ENCODE measurements around the gene COQ8A. TPM values are rescaled to one million over a fixed set of nuclear protein-coding genes. Genes with fewer than 3 reads are reported as not detected.
"Not testable (repeated sequence)": the region's sequence is repeated elsewhere in the genome, so short reads cannot be mapped to it uniquely, and the experiment has no call there.

The COQ8A gene
- total RNA-seq, 1 experiment from 2014 or later: 8.9 TPM

- no peak for DNase-seq (ENCODE audit: low read depth)
Observed at GRCh38 chr1:226951286-226952117, 11.4 kb downstream of the COQ8A start.

- no peak for DNase-seq (ENCODE audit: low read depth)
Observed at GRCh38 chr1:226952118-226952441, 12.0 kb downstream of the COQ8A start.

DNA sequence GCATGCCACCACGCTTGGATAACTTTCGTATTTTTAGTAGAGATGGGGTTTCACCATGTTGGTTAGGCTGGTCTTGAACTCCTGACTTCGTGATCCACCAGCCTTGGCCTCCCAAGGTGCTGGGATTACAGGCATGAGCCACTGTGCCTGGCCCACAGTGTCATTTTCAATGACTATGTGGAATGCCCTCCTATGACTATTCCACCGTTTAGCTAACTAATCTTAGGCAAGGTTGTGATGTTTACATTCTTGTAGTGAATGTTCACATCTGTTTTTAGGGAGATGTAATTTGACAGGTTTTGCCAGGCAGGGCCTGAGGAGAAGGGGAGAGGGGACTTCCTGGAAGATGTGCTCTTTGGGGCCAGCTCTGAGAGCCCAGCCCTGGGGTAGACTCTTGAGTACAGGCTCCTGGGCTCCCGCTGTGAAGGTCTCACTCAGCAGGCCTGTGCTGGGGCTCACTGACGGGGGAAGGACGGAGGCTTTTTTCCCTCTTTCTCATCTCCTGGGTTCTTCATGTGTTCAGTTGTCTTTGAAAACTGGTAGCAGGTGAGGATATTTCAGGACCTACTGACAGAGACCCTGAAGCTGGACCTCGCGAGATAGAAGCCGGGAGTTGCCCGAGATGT is 13.2 kb downstream of the COQ8A start:
- no peak for DNase-seq (ENCODE audit: low read depth)

DNA sequence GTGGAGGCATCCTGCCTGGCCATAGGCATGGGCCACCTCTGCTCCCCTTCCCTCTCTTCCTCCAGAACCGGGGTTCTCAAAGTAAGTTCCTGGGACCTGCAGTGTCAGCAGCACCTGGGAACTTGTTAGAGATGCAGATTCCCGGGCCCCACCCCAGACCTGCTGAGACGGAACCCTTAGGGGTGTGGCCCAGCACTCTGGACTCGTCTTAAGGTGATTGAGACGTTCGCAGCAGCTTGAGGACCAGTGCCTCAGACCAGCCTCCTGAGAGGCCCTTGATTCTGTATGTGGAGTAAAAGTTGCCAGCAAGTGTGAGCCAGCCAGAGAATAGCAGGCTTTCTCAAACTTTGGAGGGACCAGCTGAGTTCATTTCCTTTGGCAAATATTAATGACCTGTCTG is 14.2 kb downstream of the COQ8A start:
- no peak for DNase-seq (ENCODE audit: low read depth)

DNA sequence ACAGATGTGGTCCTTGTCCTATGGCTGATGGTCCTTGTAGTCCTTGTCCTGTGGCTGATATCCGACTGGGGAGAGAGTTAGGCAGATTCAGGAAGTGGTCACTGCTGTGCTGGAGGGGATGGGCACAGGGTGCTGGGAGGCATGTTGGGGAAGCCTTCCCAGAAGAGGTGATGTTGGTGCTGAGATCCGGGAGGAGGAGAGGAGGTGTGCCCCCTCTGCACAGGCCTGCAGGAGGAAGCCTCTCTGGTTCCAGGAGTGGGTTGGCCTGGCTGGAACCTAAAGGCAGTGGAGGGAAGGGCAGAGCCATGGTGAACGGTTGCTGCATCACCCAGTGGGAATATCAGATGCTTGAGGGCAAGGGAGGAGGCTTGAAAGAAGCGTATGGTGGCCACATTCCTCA is 14.7 kb downstream of the COQ8A start:
- DNase-seq (ENCODE audit: low read depth): no peak

- not testable (repeated sequence) for DNase-seq (ENCODE audit: low read depth)
Observed at GRCh38 chr1:226955857-226956256, 15.8 kb downstream of the COQ8A start.

DNA sequence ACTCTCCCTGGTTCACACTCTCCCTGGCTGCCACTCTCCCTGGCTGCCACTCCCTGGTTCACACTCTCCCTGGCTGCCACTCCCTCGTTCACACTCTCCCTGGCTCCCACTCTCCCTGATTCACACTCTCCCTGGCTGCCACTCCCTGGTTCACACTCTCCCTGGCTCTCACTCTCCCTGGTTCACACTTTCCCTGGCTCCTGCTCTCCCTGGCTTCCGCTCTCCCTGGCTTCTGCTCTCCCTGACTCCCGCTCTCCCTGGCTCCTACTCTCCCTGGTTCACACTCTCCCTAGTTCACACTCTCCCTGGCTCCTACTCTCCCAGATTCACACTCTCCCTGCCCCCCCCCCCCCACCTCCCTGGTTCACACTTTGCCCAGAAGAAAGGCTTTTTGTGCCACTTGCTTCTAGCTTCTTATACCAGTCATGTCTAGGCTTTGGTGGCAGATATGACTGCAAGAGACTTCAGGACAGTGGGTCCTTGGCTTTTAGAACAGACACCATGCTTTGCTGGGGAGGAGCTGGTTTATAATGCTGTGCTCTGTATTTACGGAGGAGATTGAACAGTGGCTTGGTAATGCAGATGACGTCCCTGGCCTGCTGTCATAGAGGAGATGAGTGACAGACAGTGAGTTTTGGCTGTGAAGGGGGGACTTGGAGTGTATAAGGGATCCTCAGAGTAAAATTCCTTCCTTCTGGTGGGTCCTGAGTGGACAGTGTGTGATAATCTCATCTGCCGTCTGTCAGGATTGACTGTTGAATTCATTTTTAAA is 17.0 kb downstream of the COQ8A start:
- DNase-seq (ENCODE audit: low read depth): no peak

GRCh38 chr1:226957714-226958113 is 17.6 kb downstream of the COQ8A start:
- DNase-seq (ENCODE audit: low read depth): no peak

- no peak for DNase-seq (ENCODE audit: low read depth)
Observed at GRCh38 chr1:226958300-226958699, 18.2 kb downstream of the COQ8A start.

GRCh38 chr1:226960256-226960655 is 20.2 kb downstream of the COQ8A start:
- no peak for DNase-seq (ENCODE audit: low read depth)

GRCh38 chr1:226960944-226961765 is 21.1 kb downstream of the COQ8A start:
- no peak for DNase-seq (ENCODE audit: low read depth)

- DNase-seq (ENCODE audit: low read depth): no peak
Observed at GRCh38 chr1:226962421-226963391, 22.6 kb downstream of the COQ8A start.

DNA sequence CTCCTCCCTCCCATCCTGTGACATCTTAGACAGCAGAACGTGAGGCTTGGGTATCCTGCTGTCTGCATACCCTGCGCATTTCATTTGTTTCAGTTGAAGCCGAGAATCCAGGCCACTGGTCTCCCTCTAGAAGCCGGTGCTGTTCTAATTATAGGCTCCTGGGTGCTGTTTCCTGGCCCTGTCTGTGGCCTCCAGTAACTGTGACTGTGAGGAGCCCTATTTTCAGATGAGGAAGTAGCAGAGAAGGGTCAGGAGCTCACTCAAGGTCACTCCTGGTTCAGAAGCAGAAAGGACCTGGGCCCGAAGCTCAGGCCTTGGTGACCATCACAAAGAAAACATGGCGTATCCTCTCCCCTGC is 24.0 kb downstream of the COQ8A start:
- no peak for DNase-seq (ENCODE audit: low read depth)

GRCh38 chr1:226964611-226965486 is 24.8 kb downstream of the COQ8A start:
- no peak for DNase-seq (ENCODE audit: low read depth)

DNA sequence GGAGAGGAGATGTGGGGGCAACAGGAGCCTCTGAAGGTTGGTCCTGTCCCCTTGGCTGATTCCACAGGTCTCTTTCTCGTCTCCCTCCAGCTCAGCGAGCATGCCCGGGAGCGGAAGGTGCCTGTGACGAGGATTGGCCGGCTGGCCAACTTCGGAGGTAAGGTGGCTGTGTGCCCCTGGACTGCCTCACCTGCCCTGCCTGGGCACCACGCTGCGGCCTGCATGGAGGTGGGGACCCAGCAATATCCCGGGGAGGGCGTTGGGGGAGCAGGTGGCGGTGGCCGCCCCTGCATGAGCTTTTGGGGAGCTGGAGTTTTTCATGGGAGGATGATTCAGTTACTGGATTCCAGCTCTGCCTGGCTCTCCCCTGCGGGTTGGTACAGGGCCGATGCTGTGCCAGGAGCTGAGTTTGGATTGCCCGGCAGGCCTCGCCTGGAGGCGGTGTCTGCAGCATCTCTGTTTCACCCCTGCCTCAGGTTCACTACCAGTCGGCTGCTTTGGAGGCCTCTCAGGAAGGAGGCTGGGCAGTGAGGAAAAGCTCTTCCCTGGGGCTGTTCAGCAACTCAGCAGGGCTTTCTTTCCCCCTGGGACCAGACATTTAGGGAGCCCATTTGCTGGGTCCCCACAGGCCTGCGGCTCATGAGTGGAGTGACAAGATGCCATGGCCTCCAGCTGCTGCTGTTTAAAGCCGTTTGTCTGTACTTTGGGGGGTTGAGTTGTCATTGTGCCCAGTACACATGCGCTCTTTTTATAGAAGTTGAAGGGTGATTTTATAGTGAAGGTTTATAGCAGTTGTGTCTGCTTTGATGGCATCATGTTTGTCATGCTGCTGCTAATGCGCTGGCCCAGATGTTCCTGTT is 25.7 kb downstream of the COQ8A start:
- DNase-seq (ENCODE audit: low read depth): no peak

- DNase-seq (ENCODE audit: low read depth): no peak
Observed at GRCh38 chr1:226966683-226967082, 26.6 kb downstream of the COQ8A start.

DNA sequence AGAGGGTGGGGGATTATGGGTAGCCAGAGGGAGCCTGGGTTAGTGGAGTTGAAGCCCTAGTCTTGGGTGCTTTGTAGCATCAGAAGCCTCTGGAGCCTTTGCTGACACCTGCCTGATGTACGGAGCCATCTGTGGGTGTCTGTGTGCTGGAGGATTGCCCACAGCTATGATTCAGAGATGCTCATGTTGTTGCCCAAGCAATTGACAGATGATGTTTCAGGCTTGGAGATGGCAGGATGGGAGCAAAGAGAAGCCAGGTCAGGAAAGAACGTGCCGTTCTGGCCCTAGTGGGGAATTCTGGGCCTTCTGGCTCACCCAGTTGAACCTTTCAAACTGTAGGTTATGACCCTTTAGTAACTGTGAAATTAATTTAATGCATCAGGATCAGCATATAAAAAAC is 27.6 kb downstream of the COQ8A start:
- peak; percentile 57 for DNase-seq (ENCODE audit: low read depth)

DNA sequence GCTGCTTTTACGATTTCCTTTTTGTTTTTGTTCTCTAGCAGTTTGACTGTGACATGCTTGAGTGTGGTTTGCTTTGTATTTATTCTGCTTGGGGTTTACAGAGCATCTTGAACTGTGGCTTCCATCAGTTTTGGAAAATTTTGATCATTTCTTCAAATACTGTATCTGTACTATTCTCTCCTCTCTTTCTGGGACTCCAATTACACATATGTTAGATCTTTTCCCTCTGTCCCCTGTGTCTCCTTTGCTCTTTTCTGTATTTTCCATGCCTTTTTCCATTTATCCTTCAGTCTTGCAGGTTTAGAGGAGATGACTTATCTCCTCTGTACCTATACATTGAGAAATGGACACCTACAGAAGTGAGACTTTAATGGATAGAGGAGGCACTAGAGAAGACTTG is 31.7 kb downstream of the COQ8A start:
- no peak for DNase-seq (ENCODE audit: low read depth)

DNA sequence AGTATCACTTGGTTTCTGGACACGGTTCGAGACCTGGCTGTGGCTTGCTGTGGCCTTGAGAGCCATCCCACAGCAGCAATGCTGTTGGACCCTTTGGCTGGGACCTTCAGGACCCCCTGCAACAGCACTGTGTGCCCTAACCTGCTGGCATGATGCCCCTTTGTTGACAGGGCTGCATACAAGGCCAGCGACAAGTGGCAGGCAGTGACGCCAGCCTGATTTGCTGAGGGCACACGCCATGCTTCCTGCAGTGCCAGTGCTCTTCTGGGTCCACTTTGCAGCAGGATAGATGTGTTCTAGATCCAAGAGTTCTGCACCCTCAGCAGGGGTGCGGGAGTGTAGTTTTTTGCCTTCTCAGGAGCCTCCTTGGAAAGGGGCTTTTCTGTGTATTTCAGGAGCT is 32.8 kb downstream of the COQ8A start:
- DNase-seq (ENCODE audit: low read depth): no peak

Data from RPMI7951 (cell line).